ENCODE data around the gene GNAQ.

- TF ChIP-seq CTCF (IDR thresholded peaks at IDR 0.05) = no peak
- TF ChIP-seq EP300 (IDR thresholded peaks at IDR 0.05) = no peak
Measured at GRCh38 chr9:78031893-78032729, 500 bp upstream of the GNAQ start.
